Trophoblast cell (in vitro differentiated cells and primary cell): ENCODE measurements around the gene DUS4L.
"Not testable (repeated sequence)": the region's sequence is repeated elsewhere in the genome, so short reads cannot be mapped to it uniquely, and the experiment has no call there.

Experiments
- DNase-seq, 2 donors: peaks; one replicate each; pipeline ENCODE4 v3.0.0-alpha.2; 2016
- H2AFZ ChIP-seq: 2 replicates; pipeline ENCODE4 v1.6.1; 2013; ENCODE audit warnings: low read length, moderate library complexity, mild to moderate bottlenecking; ENCODE audit not compliant: insufficient read depth, poor library complexity
- H2AK5ac ChIP-seq: 2 replicates; pipeline ENCODE4 v1.6.1; 2013; ENCODE audit warnings: mild to moderate bottlenecking, low read length
- H2BK120ac ChIP-seq: 2 replicates; pipeline ENCODE4 v1.6.1; 2013; ENCODE audit warnings: low read length, mild to moderate bottlenecking, moderate library complexity; ENCODE audit not compliant: insufficient read depth, poor library complexity
- H2BK12ac ChIP-seq: 2 replicates; pipeline ENCODE4 v1.6.1; 2013; ENCODE audit warnings: mild to moderate bottlenecking, low read length, moderate library complexity
- H2BK5ac ChIP-seq: 2 replicates; pipeline ENCODE4 v1.6.1; 2013; ENCODE audit warnings: low read length, low read depth, moderate library complexity, mild to moderate bottlenecking; ENCODE audit not compliant: poor library complexity
- H3K14ac ChIP-seq: 2 replicates; pipeline ENCODE4 v1.6.1; 2013; ENCODE audit warnings: mild to moderate bottlenecking, low read length
- H3K18ac ChIP-seq: 2 replicates; pipeline ENCODE4 v1.6.1; 2013; ENCODE audit warnings: mild to moderate bottlenecking, low read length
- H3K23ac ChIP-seq: 2 replicates; pipeline ENCODE4 v1.6.1; 2013; ENCODE audit warnings: low read length
- H3K27ac ChIP-seq: 2 replicates; pipeline ENCODE4 v1.5.1; 2013; ENCODE audit warnings: low read depth, mild to moderate bottlenecking, inconsistent platforms, low read length, moderate library complexity
- H3K27me3 ChIP-seq: 2 replicates; pipeline ENCODE4 v1.6.1; 2013; ENCODE audit warnings: inconsistent platforms, mild to moderate bottlenecking, low read length, moderate library complexity; ENCODE audit not compliant: insufficient read depth
- H3K36me3 ChIP-seq, 2 experiments: 1 replicate in 1 of 2; 2 replicates in 1 of 2; pipeline ENCODE4 v1.6.1; 2013; ENCODE audit warnings: low read length in 2 of 2, mild to moderate bottlenecking in 2 of 2, moderate library complexity in 1 of 2; ENCODE audit not compliant: insufficient read depth in 2 of 2, control insufficient read depth in 1 of 2
- H3K4ac ChIP-seq: 2 replicates; pipeline ENCODE4 v1.6.1; 2013; ENCODE audit warnings: low read depth, mild to moderate bottlenecking, low read length, moderate library complexity
- H3K4me1 ChIP-seq, 2 experiments: 1 replicate in 1 of 2; 2 replicates in 1 of 2; pipeline ENCODE4 v1.6.1; 2013; ENCODE audit warnings: low read length in 2 of 2, mild to moderate bottlenecking in 2 of 2, moderate library complexity in 1 of 2; ENCODE audit not compliant: insufficient read depth in 2 of 2, control insufficient read depth in 1 of 2
- H3K4me2 ChIP-seq: 2 replicates; pipeline ENCODE4 v1.6.1; 2013; ENCODE audit warnings: inconsistent platforms, mild to moderate bottlenecking, low read length, moderate library complexity
- H3K4me3 ChIP-seq: 2 replicates; pipeline ENCODE4 v1.5.1; 2013; ENCODE audit warnings: mild to moderate bottlenecking, low read depth, low read length, inconsistent platforms
- H3K79me1 ChIP-seq: one replicate; pipeline ENCODE4 v1.6.1; 2013; ENCODE audit warnings: low read length
- H3K79me2 ChIP-seq: 2 replicates; pipeline ENCODE4 v1.6.1; 2013; ENCODE audit warnings: low read length, mild to moderate bottlenecking; ENCODE audit not compliant: control insufficient read depth, insufficient read depth, poor library complexity
- H3K9ac ChIP-seq: 2 replicates; pipeline ENCODE4 v1.6.1; 2013; ENCODE audit warnings: mild to moderate bottlenecking, low read length
- H3K9me3 ChIP-seq: 2 replicates; pipeline ENCODE4 v1.6.1; 2013; ENCODE audit warnings: low read depth, mild to moderate bottlenecking, control low read depth, inconsistent platforms, low read length; ENCODE audit not compliant: insufficient read depth
- H4K12ac ChIP-seq: 2 replicates; pipeline ENCODE4 v1.6.1; 2013; ENCODE audit warnings: low read depth, mild to moderate bottlenecking, low read length, moderate library complexity
- H4K8ac ChIP-seq: 2 replicates; pipeline ENCODE4 v1.6.1; 2013; ENCODE audit warnings: low read depth, mild to moderate bottlenecking, low read length, moderate library complexity
- H4K91ac ChIP-seq: one replicate; pipeline ENCODE4 v1.6.1; 2013; ENCODE audit warnings: low read depth, mild to moderate bottlenecking, low read length, moderate library complexity
- WGBS: extraction: QIAGEN DNeasy Blood & Tissue Kit; methylation state at CpG from one replicate; pipeline ENCODE4 v1.1.7; 2013; ENCODE audit warnings: missing lambda C conversion rate; ENCODE audit not compliant: insufficient read length, insufficient coverage; ENCODE audit errors: extremely low coverage; 5-methylcytosine and 5-hydroxymethylcytosine counted together

The DUS4L gene

GRCh38 chr7:107530751-107531150, 33.0 kb upstream of the DUS4L start:
- no peak overlapping the region for H2AFZ ChIP-seq
- H3K9me3 ChIP-seq = no peaks in the 10 kb centered on the region
- H3K79me1 ChIP-seq = no peaks in the 10 kb centered on the region
- H3K27me3 ChIP-seq = no peaks in the 10 kb centered on the region
- H3K23ac ChIP-seq = no peak overlapping the region
- H2BK5ac ChIP-seq = no peak overlapping the region
- no peak overlapping the region for H4K12ac ChIP-seq
- H2AK5ac ChIP-seq = no peak overlapping the region
- no peak overlapping the region for H2BK120ac ChIP-seq
- H3K4me1 ChIP-seq = peaks cover 0 to 2% of the 10 kb centered on the region in 2 experiments
- H4K91ac ChIP-seq = no peak overlapping the region
- H3K4me3 ChIP-seq = no peak overlapping the region
- H3K18ac ChIP-seq = no peak overlapping the region
- H3K36me3 ChIP-seq = no peaks in the 10 kb centered on the region
- no peak overlapping the region for H3K9ac ChIP-seq
- no peak overlapping the region for H4K8ac ChIP-seq
- H3K27ac ChIP-seq = no peak overlapping the region
- no peak overlapping the region for H3K4ac ChIP-seq
- no peak for DNase-seq
- no peak overlapping the region for H3K4me2 ChIP-seq
- no peak overlapping the region for H3K14ac ChIP-seq
- H3K79me2 ChIP-seq = no peaks in the 10 kb centered on the region
- H2BK12ac ChIP-seq = no peak overlapping the region

GRCh38 chr7:107534139-107534538, 29.6 kb upstream of the DUS4L start:
- Histone ChIP-seq H3K4me1 (peaks cover 0 to under 1% of the 10 kb centered on the region in 2 experiments), H3K23ac (no peak overlapping the region), H3K4me3 (no peak overlapping the region)

DNA sequence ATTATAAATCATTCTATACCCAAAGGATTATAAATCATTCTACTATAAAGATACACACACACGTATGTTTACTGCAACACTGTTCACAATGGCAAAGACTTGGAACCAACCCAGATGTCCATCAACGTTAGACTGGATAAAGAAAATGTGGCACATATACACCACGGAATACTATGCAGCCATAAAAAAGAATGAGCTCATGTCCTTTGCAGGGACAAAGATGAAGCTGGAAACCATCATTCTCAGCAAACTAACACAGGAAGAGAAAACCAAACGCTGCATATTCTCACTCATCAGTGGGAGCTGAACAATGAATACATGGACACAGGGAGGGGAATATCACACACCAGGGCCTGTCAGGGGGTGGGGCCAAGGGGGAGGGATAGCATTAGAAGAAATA, 26.5 kb upstream of the DUS4L start:
- H3K4me2 ChIP-seq, H3K79me1 ChIP-seq, H4K8ac ChIP-seq, H3K36me3 ChIP-seq, H2AFZ ChIP-seq, H4K12ac ChIP-seq, H2BK12ac ChIP-seq, H3K14ac ChIP-seq, H3K23ac ChIP-seq, H2BK120ac ChIP-seq, H3K4ac ChIP-seq, H2BK5ac ChIP-seq, H3K9ac ChIP-seq, H2AK5ac ChIP-seq, H3K79me2 ChIP-seq, H3K4me3 ChIP-seq, H3K27ac ChIP-seq, H3K9me3 ChIP-seq, H3K27me3 ChIP-seq, H3K4me1 ChIP-seq, DNase-seq, H4K91ac ChIP-seq, H3K18ac ChIP-seq: not testable (repeated sequence)
- no CpG with 5 or more reads among the region's 4 CpGs for WGBS

More at GRCh38 chr7:107534139-107534538, 29.6 kb upstream of the DUS4L start:
- no peaks in the 10 kb centered on the region for H3K79me1 ChIP-seq
- no peak overlapping the region for H4K8ac ChIP-seq
- no peaks in the 10 kb centered on the region for H3K79me2 ChIP-seq
- no peak overlapping the region for H4K12ac ChIP-seq
- H2BK5ac ChIP-seq = no peak overlapping the region
- no peak overlapping the region for H2AFZ ChIP-seq
- no peak overlapping the region for H2BK120ac ChIP-seq
- H3K14ac ChIP-seq = no peak overlapping the region
- no peak overlapping the region for H2AK5ac ChIP-seq
- H2BK12ac ChIP-seq = no peak overlapping the region
- no peak overlapping the region for H3K27ac ChIP-seq
- no peak overlapping the region for H3K4ac ChIP-seq
- no peak overlapping the region for H3K9ac ChIP-seq
- H3K27me3 ChIP-seq = no peaks in the 10 kb centered on the region
- H3K36me3 ChIP-seq = peaks cover 0 to 1% of the 10 kb centered on the region in 2 experiments
- H3K18ac ChIP-seq = no peak overlapping the region
- no peak for DNase-seq
- H3K4me2 ChIP-seq = no peak overlapping the region
- H4K91ac ChIP-seq = no peak overlapping the region
- no peaks in the 10 kb centered on the region for H3K9me3 ChIP-seq

- no peak overlapping the region for H3K18ac ChIP-seq
- H2BK12ac ChIP-seq = no peak overlapping the region
- no peak overlapping the region for H3K4me3 ChIP-seq
- no peak overlapping the region for H3K4ac ChIP-seq
- H3K4me1 ChIP-seq = no peaks in the 10 kb centered on the region
- no peak overlapping the region for H3K14ac ChIP-seq
- no peak overlapping the region for H3K9ac ChIP-seq
- H3K79me2 ChIP-seq = no peaks in the 10 kb centered on the region
- H2AFZ ChIP-seq = no peak overlapping the region
- H3K27me3 ChIP-seq = no peaks in the 10 kb centered on the region
- H3K9me3 ChIP-seq = no peaks in the 10 kb centered on the region
- H3K27ac ChIP-seq = no peak overlapping the region
- no peak overlapping the region for H4K12ac ChIP-seq
- DNase-seq = no peak
- peaks cover 0 to 1% of the 10 kb centered on the region in 2 experiments for H3K36me3 ChIP-seq
- H4K91ac ChIP-seq = no peak overlapping the region
- no peak overlapping the region for H4K8ac ChIP-seq
- no peak overlapping the region for H2BK5ac ChIP-seq
- H3K79me1 ChIP-seq = no peaks in the 10 kb centered on the region
- no CpG with 5 or more reads among the region's 2 CpGs for WGBS
- no peak overlapping the region for H3K4me2 ChIP-seq
- no peak overlapping the region for H2BK120ac ChIP-seq
- no peak overlapping the region for H2AK5ac ChIP-seq
- no peak overlapping the region for H3K23ac ChIP-seq
Observed at GRCh38 chr7:107538001-107538400, 25.8 kb upstream of the DUS4L start.
